ENCODE data around the gene PCDH19. TPM values are rescaled to one million over a fixed set of nuclear protein-coding genes. Genes with fewer than 3 reads are reported as not detected.

Gene PCDH19, protein sequence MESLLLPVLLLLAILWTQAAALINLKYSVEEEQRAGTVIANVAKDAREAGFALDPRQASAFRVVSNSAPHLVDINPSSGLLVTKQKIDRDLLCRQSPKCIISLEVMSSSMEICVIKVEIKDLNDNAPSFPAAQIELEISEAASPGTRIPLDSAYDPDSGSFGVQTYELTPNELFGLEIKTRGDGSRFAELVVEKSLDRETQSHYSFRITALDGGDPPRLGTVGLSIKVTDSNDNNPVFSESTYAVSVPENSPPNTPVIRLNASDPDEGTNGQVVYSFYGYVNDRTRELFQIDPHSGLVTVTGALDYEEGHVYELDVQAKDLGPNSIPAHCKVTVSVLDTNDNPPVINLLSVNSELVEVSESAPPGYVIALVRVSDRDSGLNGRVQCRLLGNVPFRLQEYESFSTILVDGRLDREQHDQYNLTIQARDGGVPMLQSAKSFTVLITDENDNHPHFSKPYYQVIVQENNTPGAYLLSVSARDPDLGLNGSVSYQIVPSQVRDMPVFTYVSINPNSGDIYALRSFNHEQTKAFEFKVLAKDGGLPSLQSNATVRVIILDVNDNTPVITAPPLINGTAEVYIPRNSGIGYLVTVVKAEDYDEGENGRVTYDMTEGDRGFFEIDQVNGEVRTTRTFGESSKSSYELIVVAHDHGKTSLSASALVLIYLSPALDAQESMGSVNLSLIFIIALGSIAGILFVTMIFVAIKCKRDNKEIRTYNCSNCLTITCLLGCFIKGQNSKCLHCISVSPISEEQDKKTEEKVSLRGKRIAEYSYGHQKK (N-terminal part only)
- total RNA-seq (2022) (0.12 and 0.70 TPM in 2 replicates), Bru-seq, nascent RNA (percentile 12 among the genes with signal in this experiment), BruChase-seq, experiment 1, labeled RNA remaining after a 6-hour chase (percentile 14 among the genes with signal in this experiment), BruChase-seq, experiment 2, labeled RNA remaining after a 2-hour chase (percentile 11 among the genes with signal in this experiment)
- long read RNA-seq = 0 reads

- DNase-seq (ENCODE audit: unreplicated experiment) = peak; percentile 68
- H3K4me3 Mint-ChIP-seq (ENCODE audit: unreplicated experiment) = peak within 1 kb of the TSS; percentile 67
- no peaks in the 10 kb centered on the region for H3K4me1 Mint-ChIP-seq (ENCODE audit: insufficient read depth, unreplicated experiment)
- H3K27me3 Mint-ChIP-seq (ENCODE audit: insufficient read depth, unreplicated experiment) = peaks cover 57% of the 10 kb centered on the region
- no peak within 1 kb of the TSS for H3K27ac Mint-ChIP-seq (ENCODE audit: low read depth, unreplicated experiment)
- no peak for TF ChIP-seq CTCF (IDR thresholded peaks at IDR 0.05; ENCODE audit: unreplicated experiment)
- no peaks in the 10 kb centered on the region for H3K36me3 Mint-ChIP-seq (ENCODE audit: insufficient read depth, unreplicated experiment)
- ChIA-PET POLR2A (interaction anchor here (0.6 to 0.7 kb wide), 3 partner anchors 33 to 61 kb away, joined by 3 to 4 read pairs (median 3); no protein-coding TSS in a partner anchor), CTCF (interaction anchor here (3.3 to 4.4 kb wide), 2 partner anchors 41 to 1108 kb away, joined by 18 to 21 read pairs; no protein-coding TSS in a partner anchor)
- intact Hi-C loops (cut with micrococcal nuclease) = no loop called here
- no peaks in the 10 kb centered on the region for H3K9me3 Mint-ChIP-seq (ENCODE audit: unreplicated experiment)
- BruUV-seq (replicated peaks) = no TSS peak
Observed at GRCh38 chrX:100409610-100410590, at the start of gene PCDH19. Gene PCDH19, minus strand, starts transcription at chrX:100410273. Its CDS starts 1,676 bp downstream, at chrX:100408597.

- intact Hi-C loops (cut with micrococcal nuclease) = loop anchor here (10.0 kb wide), 1 partner anchor 165 kb away; no protein-coding TSS in a partner anchor
- ChIA-PET CTCF (interaction anchor here (0.6 to 3.1 kb wide), 8 partner anchors 10 to 886 kb away, joined by 3 to 10 read pairs (median 4); no protein-coding TSS in a partner anchor), POLR2A (interaction anchor here (0.6 to 1.1 kb wide), 2 partner anchors 10 to 72 kb away, joined by 3 read pairs; no protein-coding TSS in a partner anchor)
- no peak for TF ChIP-seq CTCF (IDR thresholded peaks at IDR 0.05; ENCODE audit: unreplicated experiment)
- Mint-ChIP-seq H3K27me3 (ENCODE audit: insufficient read depth, unreplicated experiment) (peaks cover 39% of the 10 kb centered on the region), H3K4me3 (ENCODE audit: unreplicated experiment) (no peak overlapping the region), H3K36me3 (ENCODE audit: insufficient read depth, unreplicated experiment) (no peaks in the 10 kb centered on the region), H3K27ac (ENCODE audit: low read depth, unreplicated experiment) (no peak overlapping the region), H3K9me3 (ENCODE audit: unreplicated experiment) (no peaks in the 10 kb centered on the region), H3K4me1 (ENCODE audit: insufficient read depth, unreplicated experiment) (peaks cover 6% of the 10 kb centered on the region)
- no TSS peak for BruUV-seq (replicated peaks)
- DNase-seq (ENCODE audit: unreplicated experiment) = peak; percentile 11
Observed at GRCh38 chrX:100449696-100450608, 39.9 kb upstream of the PCDH19 start.

DNA sequence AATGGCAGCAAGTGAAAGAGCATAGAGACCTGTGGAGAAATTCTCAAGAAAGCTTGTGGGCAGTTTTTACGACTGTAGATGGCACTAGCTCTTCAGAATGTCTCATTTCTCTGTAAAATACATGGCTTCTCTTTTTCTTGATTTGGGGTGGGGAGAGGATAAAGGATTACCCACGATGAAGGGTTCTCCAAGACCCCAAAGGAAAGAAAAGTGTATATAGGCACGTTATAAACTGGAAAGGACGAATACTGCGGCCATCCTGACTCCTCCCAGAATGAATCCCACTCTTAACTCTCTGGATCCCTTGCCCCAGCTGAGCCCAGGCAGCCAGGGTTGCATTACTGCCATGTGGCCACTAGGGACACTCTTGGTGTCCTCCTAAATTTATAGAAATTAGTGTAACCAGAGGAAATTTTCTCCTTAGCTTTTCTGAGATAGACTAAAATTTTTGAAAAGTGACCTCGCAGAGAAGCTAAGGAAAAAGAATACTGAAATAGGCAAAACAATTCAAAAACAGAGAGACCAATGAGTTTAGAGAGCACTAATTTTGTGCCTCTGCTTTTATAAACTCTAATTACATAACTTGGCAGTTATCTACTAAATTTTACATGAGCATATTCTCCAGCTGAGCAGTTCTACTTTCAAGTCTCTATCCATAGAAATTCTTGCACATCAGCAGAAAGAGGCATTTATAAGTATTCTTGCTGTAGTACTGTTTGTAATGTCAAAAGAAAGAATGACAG, 37.8 kb upstream of the PCDH19 start:
- no peaks in the 10 kb centered on the region for H3K36me3 Mint-ChIP-seq (ENCODE audit: insufficient read depth, unreplicated experiment)
- H3K4me3 Mint-ChIP-seq (ENCODE audit: unreplicated experiment) = peak overlapping the region; percentile 17
- H3K27me3 Mint-ChIP-seq (ENCODE audit: insufficient read depth, unreplicated experiment) = peaks cover 35% of the 10 kb centered on the region
- ChIA-PET CTCF (interaction anchor here (0.6 to 3.1 kb wide), 15 partner anchors 9 to 872 kb away, joined by 3 to 13 read pairs (median 4); partner anchors contain the start of gene TSPAN6), POLR2A (interaction anchor here (0.8 kb wide), 1 partner anchor 31 kb away, joined by 3 read pairs; no protein-coding TSS in a partner anchor)
- TF ChIP-seq CTCF (IDR thresholded peaks at IDR 0.05; ENCODE audit: unreplicated experiment) = peak; percentile 58
- no TSS peak for BruUV-seq (replicated peaks)
- H3K27ac Mint-ChIP-seq (ENCODE audit: low read depth, unreplicated experiment) = no peak overlapping the region
- H3K4me1 Mint-ChIP-seq (ENCODE audit: insufficient read depth, unreplicated experiment) = peaks cover 6% of the 10 kb centered on the region
- DNase-seq (ENCODE audit: unreplicated experiment) = peak; percentile 54
- H3K9me3 Mint-ChIP-seq (ENCODE audit: unreplicated experiment) = no peaks in the 10 kb centered on the region
- intact Hi-C loops (cut with micrococcal nuclease) = loop anchor here (10.0 kb wide), 1 partner anchor 167 kb away; no protein-coding TSS in a partner anchor
